H9 (cell line): ENCODE data around the gene FBRSL1. TPM values are rescaled to one million over a fixed set of nuclear protein-coding genes. Genes with fewer than 3 reads are reported as not detected.

Experiments
- DNase-seq: peaks from one replicate; pipeline ENCODE4 v3.0.0-alpha.2; 2017
- H2AFZ ChIP-seq: one replicate; pipeline ENCODE4 v1.6.1; 2013; ENCODE audit warnings: mild to moderate bottlenecking, low read length, control low read depth, moderate library complexity
- H2AK5ac ChIP-seq: 2 replicates; pipeline ENCODE4 v1.6.1; 2013; ENCODE audit warnings: low read length, control low read depth, mixed read lengths; ENCODE audit not compliant: insufficient read length
- H2BK120ac ChIP-seq: one replicate; pipeline ENCODE4 v1.6.1; 2013; ENCODE audit warnings: low read depth, mild to moderate bottlenecking, low read length, control low read depth, inconsistent platforms; ENCODE audit not compliant: poor library complexity, severe bottlenecking
- H2BK12ac ChIP-seq: 2 replicates; pipeline ENCODE4 v1.6.1; 2013; ENCODE audit warnings: low read length, control low read depth, mixed read lengths, low read depth; ENCODE audit not compliant: insufficient read length
- H2BK15ac ChIP-seq: 2 replicates; pipeline ENCODE4 v1.6.1; 2013; ENCODE audit warnings: low read depth, low read length, control low read depth
- H2BK20ac ChIP-seq: one replicate; pipeline ENCODE4 v1.6.1; 2013; ENCODE audit warnings: low read depth, mild to moderate bottlenecking, low read length, control low read depth, inconsistent platforms; ENCODE audit not compliant: poor library complexity, severe bottlenecking
- H2BK5ac ChIP-seq: 2 replicates; pipeline ENCODE4 v1.6.1; 2013; ENCODE audit warnings: low read length, control low read depth, mixed read lengths; ENCODE audit not compliant: insufficient read length
- H3K14ac ChIP-seq: 2 replicates; pipeline ENCODE4 v1.6.1; 2013; ENCODE audit warnings: low read length, control low read depth; ENCODE audit not compliant: insufficient read depth
- H3K18ac ChIP-seq: 2 replicates; pipeline ENCODE4 v1.6.1; 2013; ENCODE audit warnings: low read depth, mild to moderate bottlenecking, mixed read lengths, low read length, control low read depth; ENCODE audit not compliant: insufficient read length
- H3K23ac ChIP-seq: 2 replicates; pipeline ENCODE4 v1.6.1; 2013; ENCODE audit warnings: low read length, control low read depth, mixed read lengths, low read depth; ENCODE audit not compliant: insufficient read length
- H3K23me2 ChIP-seq: 2 replicates; pipeline ENCODE4 v1.6.1; 2013; ENCODE audit warnings: low read depth, mild to moderate bottlenecking, mixed read lengths, low read length, control low read depth; ENCODE audit not compliant: insufficient read length, poor library complexity, severe bottlenecking
- H3K27ac ChIP-seq: 2 replicates; pipeline ENCODE4 v1.5.1; 2013; ENCODE audit warnings: low read length, control low read depth, mixed read lengths, low read depth; ENCODE audit not compliant: insufficient read length
- H3K27me3 ChIP-seq: 2 replicates; pipeline ENCODE4 v1.6.1; 2013; ENCODE audit warnings: low read length, control low read depth, inconsistent platforms; ENCODE audit not compliant: insufficient read depth
- H3K4ac ChIP-seq: 2 replicates; pipeline ENCODE4 v1.6.1; 2013; ENCODE audit warnings: low read depth, mild to moderate bottlenecking, control low read depth, inconsistent platforms, low read length, moderate library complexity
- H3K4me1 ChIP-seq: 2 replicates; pipeline ENCODE4 v1.6.1; 2013; ENCODE audit warnings: low read length, control low read depth, inconsistent platforms; ENCODE audit not compliant: insufficient read depth
- H3K4me2 ChIP-seq: 2 replicates; pipeline ENCODE4 v1.6.1; 2013; ENCODE audit warnings: low read length, control low read depth, mixed read lengths; ENCODE audit not compliant: insufficient read length, insufficient read depth
- H3K56ac ChIP-seq: 2 replicates; pipeline ENCODE4 v1.6.1; 2013; ENCODE audit warnings: low read depth, mild to moderate bottlenecking, mixed read lengths, low read length, control low read depth; ENCODE audit not compliant: insufficient read length
- H3K79me1 ChIP-seq: 2 replicates; pipeline ENCODE4 v1.6.1; 2013; ENCODE audit warnings: low read depth, mild to moderate bottlenecking, moderate library complexity, low read length, control low read depth, inconsistent platforms; ENCODE audit not compliant: insufficient read depth, poor library complexity, severe bottlenecking
- H3K79me2 ChIP-seq: 2 replicates; pipeline ENCODE4 v1.6.1; 2013; ENCODE audit warnings: low read length, control low read depth, inconsistent platforms; ENCODE audit not compliant: insufficient read depth
- H3K9ac ChIP-seq: 2 replicates; pipeline ENCODE4 v1.6.1; 2013; ENCODE audit warnings: low read length, control low read depth, mixed read lengths; ENCODE audit not compliant: insufficient read length; ENCODE audit errors: extremely low read depth
- H3K9me3 ChIP-seq: one replicate; pipeline ENCODE4 v1.6.1; 2013; ENCODE audit warnings: low read depth, low read length, inconsistent platforms; ENCODE audit not compliant: control insufficient read depth
- H3T11ph ChIP-seq: one replicate; pipeline ENCODE4 v1.6.1; 2013; ENCODE audit warnings: mild to moderate bottlenecking, low read length, control low read depth, inconsistent platforms
- H4K20me1 ChIP-seq: one replicate; pipeline ENCODE4 v1.6.1; 2013; ENCODE audit not compliant: control insufficient read depth, insufficient read length, insufficient read depth
- H4K5ac ChIP-seq: 2 replicates; pipeline ENCODE4 v1.6.1; 2013; ENCODE audit warnings: low read depth, mild to moderate bottlenecking, mixed read lengths, low read length, control low read depth; ENCODE audit not compliant: insufficient read length
- H4K8ac ChIP-seq: replicated peaks from 2 replicates; pipeline ENCODE4 v1.6.1; 2013; ENCODE audit warnings: low read length, control low read depth, mixed read lengths, low read depth; ENCODE audit not compliant: insufficient read length
- H4K91ac ChIP-seq: 2 replicates; pipeline ENCODE4 v1.6.1; 2013; ENCODE audit warnings: low read depth, mild to moderate bottlenecking, moderate library complexity, mixed read lengths, low read length, control low read depth; ENCODE audit not compliant: insufficient read length
- H3K27ac Mint-ChIP-seq, 3 experiments: 2 replicates in 2 of 3; 3 replicates in 1 of 3; pipeline ENCODE4 v1.8.0; 2020 to 2021; ENCODE audit warnings: mixed read lengths in 3 of 3, mild to moderate bottlenecking in 1 of 3, moderate library complexity in 1 of 3
- H3K27me3 Mint-ChIP-seq: 2 replicates; pipeline ENCODE4 v1.8.0; 2021; ENCODE audit warnings: low read depth, mild to moderate bottlenecking, moderate library complexity, mixed read lengths
- H3K36me3 Mint-ChIP-seq, 3 experiments: 2 replicates in 2 of 3; 3 replicates in 1 of 3; pipeline ENCODE4 v1.8.0; 2020 to 2021; ENCODE audit warnings: low read depth in 3 of 3, mixed read lengths in 3 of 3; ENCODE audit not compliant: insufficient read depth in 1 of 3
- H3K4me1 Mint-ChIP-seq, 2 experiments: 2 replicates each; pipeline ENCODE4 v1.8.0; 2020; ENCODE audit warnings: mixed read lengths in 2 of 2
- H3K4me3 Mint-ChIP-seq, 2 experiments: 2 replicates in 1 of 2; 3 replicates in 1 of 2; pipeline ENCODE4 v1.8.0; 2020 to 2021; ENCODE audit warnings: mild to moderate bottlenecking in 2 of 2, mixed read lengths in 2 of 2, moderate library complexity in 1 of 2
- H3K9me3 Mint-ChIP-seq, 2 experiments: 2 replicates in 1 of 2; 3 replicates in 1 of 2; pipeline ENCODE4 v1.8.0; 2020; ENCODE audit warnings: mild to moderate bottlenecking in 2 of 2, mixed read lengths in 2 of 2, moderate library complexity in 1 of 2
- CTCF ChIP-seq: fragments of 200-600 bp; sonication (generic); conservative IDR thresholded peaks from 3 replicates; pipeline ENCODE4 v1.8.0; 2021; ENCODE audit warnings: antibody characterized with exemption, mild to moderate bottlenecking
- WGBS: extraction: QIAGEN DNeasy Blood & Tissue Kit; methylation state at CpG from one replicate; pipeline ENCODE4 v1.1.7; 2013; ENCODE audit warnings: missing lambda C conversion rate, low lambda C conversion rate, mixed read lengths; ENCODE audit not compliant: insufficient read length; ENCODE audit errors: extremely low coverage; 5-methylcytosine and 5-hydroxymethylcytosine counted together
- total RNA-seq: library from RNA; stranded (reverse); gene quantifications from 2 replicates; pipeline ENCODE4 v1.2.1, GENCODE V29; 2021

FBRSL1 gene
- total RNA-seq, 1 experiment from 2014 or later, result 90.8 TPM

DNA sequence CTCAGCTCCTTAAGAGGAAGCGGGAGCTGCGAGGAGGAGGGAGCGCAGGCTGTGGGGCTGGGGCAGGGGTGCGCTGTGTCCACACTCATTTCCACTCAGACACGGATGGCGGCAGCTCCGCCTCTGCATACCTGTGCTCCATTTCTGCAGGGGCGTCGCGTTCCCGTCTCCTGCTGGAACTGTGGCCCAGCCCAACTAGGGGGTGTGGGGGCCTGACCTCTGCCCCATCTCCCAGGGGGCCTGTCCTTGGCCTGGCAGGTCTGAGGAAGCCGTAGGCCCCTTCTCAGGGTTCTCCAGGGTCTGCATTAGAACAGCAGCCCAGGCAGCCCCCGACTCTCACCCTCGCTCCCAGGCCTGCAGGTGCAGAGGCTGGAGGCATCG lies 31.2 kb downstream of the FBRSL1 start:
- Histone ChIP-seq H3K79me1 (no peaks in the 10 kb centered on the region), H2BK20ac (no peak overlapping the region), H2BK12ac (no peak overlapping the region), H3K9ac (no peak overlapping the region), H4K91ac (no peak overlapping the region), H4K5ac (no peak overlapping the region), H2AFZ (no peak overlapping the region), H3K23ac (no peak overlapping the region), H2BK15ac (no peak overlapping the region), H3K23me2 (no peaks in the 10 kb centered on the region), H3K27me3 (peaks cover 3% of the 10 kb centered on the region; the same call in 1 of the 2 replicates), H2AK5ac (no peak overlapping the region), H3K4me1 (no peaks in the 10 kb centered on the region), H3K14ac (no peak overlapping the region), H3K79me2 (no peaks in the 10 kb centered on the region), H3K27ac (no peak overlapping the region), H3K4ac (no peak overlapping the region), H4K20me1 (no peaks in the 10 kb centered on the region), H3K9me3 (peaks cover 15% of the 10 kb centered on the region), H2BK120ac (no peak overlapping the region), H3K4me2 (no peak overlapping the region), H2BK5ac (no peak overlapping the region), H3K18ac (no peak overlapping the region), H4K8ac (no peak overlapping the region), H3T11ph (no peak overlapping the region), H3K56ac (no peak overlapping the region)
- H3K27me3 Mint-ChIP-seq, result peaks cover 72% of the 10 kb centered on the region
- DNase-seq, result no peak
- no CpG with 5 or more reads among the region's 15 CpGs for WGBS
- no peak overlapping the region for H3K4me3 Mint-ChIP-seq
- no peak for TF ChIP-seq CTCF
- H3K4me1 Mint-ChIP-seq, result peaks cover 4% of the 10 kb centered on the region in 2 experiments
- H3K27ac Mint-ChIP-seq, result no peak overlapping the region
- peaks cover 15 to 16% of the 10 kb centered on the region in 2 experiments for H3K9me3 Mint-ChIP-seq
- H3K36me3 Mint-ChIP-seq, result peaks cover 15 to 17% (median 17%) of the 10 kb centered on the region in 3 experiments
